ENCODE results near the gene GIT2.
"Not testable (repeated sequence)": the region's sequence is repeated elsewhere in the genome, so short reads cannot be mapped to it uniquely, and the experiment has no call there.

Gene GIT2

GRCh38 chr12:110004598-110004997 is 8.4 kb upstream of the GIT2 start:
- no peak for DNase-seq

- DNase-seq, result no peak
Observed at GRCh38 chr12:110002676-110003515, 6.7 kb upstream of the GIT2 start.

- no peak for DNase-seq
Observed at GRCh38 chr12:110001596-110001995, 5.4 kb upstream of the GIT2 start.

- DNase-seq, result no peak
Observed at GRCh38 chr12:109999983-110000505, 3.9 kb upstream of the GIT2 start.

GRCh38 chr12:109999649-109999971 is 3.4 kb upstream of the GIT2 start:
- no peak for DNase-seq

- DNase-seq, result peak; percentile 89 to 92
Observed at GRCh38 chr12:109998904-109999648, 2.9 kb upstream of the GIT2 start, which contains the start of gene ANKRD13A. Gene ANKRD13A (plus strand): TSS chr12:109999430. CDS start chr12:109999689, 259 bp downstream.

- no peak for DNase-seq
Observed at GRCh38 chr12:109998241-109998903, 2.2 kb upstream of the GIT2 start.

- DNase-seq, result no peak
Observed at GRCh38 chr12:109997393-109997792, 1.2 kb upstream of the GIT2 start.

- no peak for DNase-seq
Observed at GRCh38 chr12:109996483-109996853, 300 bp upstream of the GIT2 start.

- no peak for DNase-seq
Observed at GRCh38 chr12:109995361-109995685, 845 bp downstream of the GIT2 start.

- no peak for DNase-seq
Observed at GRCh38 chr12:109994401-109995175, 1.6 kb downstream of the GIT2 start.

GRCh38 chr12:109993091-109993490 is 3.1 kb downstream of the GIT2 start:
- DNase-seq, result no peak

GRCh38 chr12:109991586-109991985 is 4.6 kb downstream of the GIT2 start:
- no peak for DNase-seq

GRCh38 chr12:109989380-109989779 is 6.8 kb downstream of the GIT2 start:
- DNase-seq, result no peak

- DNase-seq, result no peak
Observed at GRCh38 chr12:109988903-109989302, 7.3 kb downstream of the GIT2 start.

GRCh38 chr12:109988274-109988673 is 7.9 kb downstream of the GIT2 start:
- DNase-seq, result no peak

GRCh38 chr12:109987615-109988014 is 8.6 kb downstream of the GIT2 start:
- DNase-seq, result no peak

- DNase-seq, result not testable (repeated sequence)
Observed at GRCh38 chr12:109986236-109986635, 9.9 kb downstream of the GIT2 start.

- no peak for DNase-seq
Observed at GRCh38 chr12:109983432-109984142, 12.6 kb downstream of the GIT2 start.

- DNase-seq, result no peak
Observed at GRCh38 chr12:109982210-109982609, 14.0 kb downstream of the GIT2 start.

GRCh38 chr12:109981311-109981710 is 14.9 kb downstream of the GIT2 start:
- DNase-seq, result no peak

- DNase-seq, result no peak
Observed at GRCh38 chr12:109972821-109973220, 23.3 kb downstream of the GIT2 start.

Data from hippocampal formation (tissue), 2 donors.